ENCODE measurements around the gene NTF4.
"Not testable (repeated sequence)": the region's sequence is repeated elsewhere in the genome, so short reads cannot be mapped to it uniquely, and the experiment has no call there.

The NTF4 gene

DNA sequence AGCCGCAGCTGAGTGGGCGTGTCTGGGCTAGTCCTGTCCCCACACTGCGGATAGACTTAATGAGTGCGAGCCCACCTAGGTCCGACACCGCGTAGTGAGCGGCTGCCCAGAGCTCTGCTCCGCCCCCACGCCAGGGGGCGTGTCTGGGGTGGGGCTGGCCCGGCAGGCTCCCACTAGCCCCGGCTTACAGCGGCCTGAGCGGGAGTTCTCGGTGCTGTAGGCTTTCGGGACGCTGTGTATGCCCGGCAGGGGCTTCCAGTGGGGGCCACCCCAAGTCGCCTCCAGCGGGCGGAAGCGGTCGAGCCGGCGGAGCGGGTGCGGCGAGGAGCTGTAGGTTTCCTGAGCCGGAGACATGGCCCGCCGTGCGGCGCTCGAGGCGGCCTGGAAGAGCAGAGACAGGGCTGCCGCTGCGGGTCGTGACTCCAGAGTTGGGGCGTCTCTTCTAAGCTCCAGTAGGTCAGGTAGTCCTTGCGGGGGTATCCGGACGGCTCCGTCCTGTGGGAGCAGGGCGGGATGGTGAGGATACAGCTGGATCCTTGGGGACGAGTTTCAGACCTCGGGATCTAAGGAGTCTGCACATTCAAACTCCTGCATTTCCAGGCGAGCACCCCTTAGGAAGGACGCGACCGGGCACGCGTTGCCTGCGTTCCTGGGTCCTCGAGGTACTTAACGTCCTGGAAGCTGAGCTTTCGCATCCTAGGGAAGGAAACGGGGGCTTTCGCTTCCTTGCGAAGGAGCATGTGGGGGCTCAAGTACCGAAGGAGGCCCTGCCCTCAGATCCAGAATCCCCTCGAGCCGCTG, 8.3 kb downstream of the NTF4 start:
- TF ChIP-seq SUZ12 (IDR thresholded peaks at IDR 0.05; ENCODE audit: extremely low read depth, insufficient read depth, insufficient read length) = no peak
- TF ChIP-seq YY1 (IDR thresholded peaks at IDR 0.05; ENCODE audit: insufficient read depth, insufficient read length) = no peak
- TF ChIP-seq ZNF274 (IDR thresholded peaks at IDR 0.05; ENCODE audit: low read depth, low read length) = no peak
- Histone ChIP-seq H3K4me1 (ENCODE audit: insufficient read depth, insufficient read length) (peaks cover 5% of the 10 kb centered on the region), H3K27me3 (ENCODE audit: insufficient read depth, insufficient read length) (peaks cover 48% of the 10 kb centered on the region), H3K9me3 (ENCODE audit: insufficient read depth, low read length) (no peaks in the 10 kb centered on the region), H3K4me3 (ENCODE audit: insufficient read length, low read depth) (peak overlapping the region; percentile 36), H3K36me3 (ENCODE audit: insufficient read depth, insufficient read length, low read length) (no peaks in the 10 kb centered on the region), H3K9ac (ENCODE audit: insufficient read length, low read depth) (peak overlapping the region; percentile 70)
- no peak for DNase-seq (ENCODE audit: low read depth, low spot score)

DNA sequence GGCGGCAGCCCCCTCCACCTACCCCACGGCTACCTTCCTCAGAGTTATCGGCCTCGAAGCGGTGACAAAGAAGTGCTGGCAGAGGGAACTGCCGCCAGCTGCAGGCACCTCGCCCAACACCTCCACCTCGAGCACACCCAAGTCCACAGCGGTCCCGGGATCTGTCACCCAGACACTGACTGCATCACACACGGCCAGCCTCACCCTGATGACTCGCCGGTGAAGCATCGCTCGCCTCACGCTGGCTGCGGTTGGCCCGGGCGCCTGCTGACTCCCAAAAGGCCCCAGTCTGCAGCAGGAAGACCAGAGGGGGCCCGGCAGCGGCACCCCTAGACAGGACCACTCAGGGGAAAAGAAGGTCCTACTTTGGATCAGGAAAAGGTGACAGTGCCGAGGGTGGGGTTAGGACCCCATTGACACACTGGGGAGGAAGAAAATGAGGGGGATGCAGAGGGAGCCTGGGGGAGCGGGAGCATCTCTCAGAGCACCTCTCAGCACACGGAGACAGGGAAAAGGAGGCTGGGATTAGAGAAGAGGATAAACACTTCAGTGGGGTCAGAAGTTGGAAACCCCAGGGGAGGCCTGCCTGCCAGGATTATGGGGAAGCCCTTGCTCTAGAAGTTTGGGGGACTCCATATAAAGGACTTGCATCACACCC, 14.1 kb downstream of the NTF4 start:
- not testable (repeated sequence) for H3K9ac ChIP-seq (ENCODE audit: insufficient read length, low read depth); H3K27me3 ChIP-seq (ENCODE audit: insufficient read depth, insufficient read length); H3K4me3 ChIP-seq (ENCODE audit: insufficient read length, low read depth); H3K36me3 ChIP-seq (ENCODE audit: insufficient read depth, insufficient read length, low read length); H3K9me3 ChIP-seq (ENCODE audit: insufficient read depth, low read length); DNase-seq (ENCODE audit: low read depth, low spot score); H3K4me1 ChIP-seq (ENCODE audit: insufficient read depth, insufficient read length)

DNA sequence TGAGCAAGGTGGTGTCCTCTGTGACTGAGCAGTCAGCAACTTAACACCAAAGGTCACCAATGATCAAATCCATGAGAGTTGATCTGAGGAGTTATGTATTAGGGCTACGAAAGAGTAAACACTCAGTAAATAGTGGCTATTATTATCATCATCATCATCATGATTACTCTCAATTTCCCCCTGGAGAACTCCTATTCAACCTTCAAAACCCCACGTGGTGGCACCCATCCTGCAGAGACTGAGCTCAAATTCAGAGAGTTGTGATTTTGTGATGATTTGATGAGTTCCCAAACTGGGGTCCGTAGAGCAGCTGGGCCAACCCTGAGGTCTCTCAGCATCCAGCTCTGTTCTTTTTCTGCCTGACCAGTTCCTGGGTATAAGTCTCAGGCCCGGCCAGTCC, 14.8 kb downstream of the NTF4 start:
- H3K36me3 ChIP-seq (ENCODE audit: insufficient read depth, insufficient read length, low read length); H3K27me3 ChIP-seq (ENCODE audit: insufficient read depth, insufficient read length); DNase-seq (ENCODE audit: low read depth, low spot score); H3K4me1 ChIP-seq (ENCODE audit: insufficient read depth, insufficient read length); H3K9ac ChIP-seq (ENCODE audit: insufficient read length, low read depth); H3K9me3 ChIP-seq (ENCODE audit: insufficient read depth, low read length); H3K4me3 ChIP-seq (ENCODE audit: insufficient read length, low read depth): not testable (repeated sequence)

DNA sequence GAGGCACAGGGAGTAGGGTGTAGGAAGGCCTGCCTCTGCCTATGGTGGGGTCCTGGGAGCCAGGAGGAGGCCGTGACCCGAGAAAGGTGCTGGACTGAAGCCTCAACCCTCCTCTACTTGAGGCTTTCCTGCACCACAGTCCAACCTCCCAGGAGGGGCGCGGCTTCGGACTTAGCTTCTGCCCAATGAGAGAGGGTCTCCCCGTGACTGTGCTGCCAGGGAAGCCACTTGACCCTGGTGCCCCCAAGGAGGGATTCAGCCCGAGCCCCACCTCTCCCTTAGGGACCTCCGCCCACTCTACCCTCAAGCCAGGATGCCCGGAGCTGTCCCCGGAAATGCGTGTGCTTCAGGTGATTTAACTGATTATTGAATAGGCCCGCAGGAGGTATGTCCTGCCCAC, 15.6 kb downstream of the NTF4 start, which contains the start of gene CGB8:
TSS of gene CGB8 (minus strand) at position 101 of the 400 bp plus-strand sequence. CDS start 372 bp downstream, outside the sequence.
- DNase-seq (ENCODE audit: low read depth, low spot score) = not testable (repeated sequence)

DNA sequence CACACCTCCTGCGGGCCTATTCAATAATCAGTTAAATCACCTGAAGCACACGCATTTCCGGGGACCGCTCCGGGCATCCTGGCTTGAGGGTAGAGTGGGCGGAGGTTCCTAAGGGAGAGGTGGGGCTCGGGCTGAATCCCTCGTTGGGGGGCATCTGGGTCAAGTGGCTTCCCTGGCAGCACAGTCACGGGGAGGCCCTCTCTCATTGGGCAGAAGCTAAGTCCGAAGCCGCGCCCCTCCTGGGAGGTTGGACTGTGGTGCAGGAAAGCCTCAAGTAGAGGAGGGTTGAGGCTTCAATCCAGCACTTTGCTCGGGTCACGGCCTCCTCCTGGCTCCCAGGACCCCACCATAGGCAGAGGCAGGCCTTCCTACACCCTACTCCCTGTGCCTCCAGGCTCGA, 21.1 kb downstream of the NTF4 start, which contains the start of gene CGB5:
TSS of gene CGB5 (plus strand) at position 301 of the 400 bp plus-strand sequence. CDS start 362 bp downstream, outside the sequence.
- H3K4me1 ChIP-seq (ENCODE audit: insufficient read depth, insufficient read length) = not testable (repeated sequence)

More for the DNA sequence above, 15.6 kb downstream of the NTF4 start, which contains the start of gene CGB8:
- H3K9ac ChIP-seq (ENCODE audit: insufficient read length, low read depth); H3K36me3 ChIP-seq (ENCODE audit: insufficient read depth, insufficient read length, low read length); H3K4me3 ChIP-seq (ENCODE audit: insufficient read length, low read depth); H3K4me1 ChIP-seq (ENCODE audit: insufficient read depth, insufficient read length); H3K27me3 ChIP-seq (ENCODE audit: insufficient read depth, insufficient read length); H3K9me3 ChIP-seq (ENCODE audit: insufficient read depth, low read length): not testable (repeated sequence)

DNA sequence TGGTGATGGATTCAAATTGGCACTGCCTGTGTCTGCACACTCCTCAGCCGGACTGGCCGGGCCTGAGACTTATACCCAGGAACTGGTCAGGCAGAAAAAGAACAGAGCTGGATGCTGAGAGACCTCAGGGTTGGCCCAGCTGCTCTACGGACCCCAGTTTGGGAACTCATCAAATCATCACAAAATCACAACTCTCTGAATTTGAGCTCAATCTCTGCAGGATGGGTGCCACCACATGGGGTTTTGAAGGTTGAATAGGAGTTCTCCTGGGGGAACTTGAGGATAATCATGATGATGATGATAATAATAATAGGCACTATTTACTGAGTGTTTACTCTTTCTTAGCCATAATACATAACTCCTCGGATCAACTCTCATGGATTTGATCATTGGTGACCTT, 22.0 kb downstream of the NTF4 start:
- H3K4me3 ChIP-seq (ENCODE audit: insufficient read length, low read depth); H3K9ac ChIP-seq (ENCODE audit: insufficient read length, low read depth): not testable (repeated sequence)

More for the DNA sequence above, 21.1 kb downstream of the NTF4 start, which contains the start of gene CGB5:
- H3K4me3 ChIP-seq (ENCODE audit: insufficient read length, low read depth); DNase-seq (ENCODE audit: low read depth, low spot score); H3K36me3 ChIP-seq (ENCODE audit: insufficient read depth, insufficient read length, low read length); H3K27me3 ChIP-seq (ENCODE audit: insufficient read depth, insufficient read length); H3K9ac ChIP-seq (ENCODE audit: insufficient read length, low read depth); H3K9me3 ChIP-seq (ENCODE audit: insufficient read depth, low read length): not testable (repeated sequence)

DNA sequence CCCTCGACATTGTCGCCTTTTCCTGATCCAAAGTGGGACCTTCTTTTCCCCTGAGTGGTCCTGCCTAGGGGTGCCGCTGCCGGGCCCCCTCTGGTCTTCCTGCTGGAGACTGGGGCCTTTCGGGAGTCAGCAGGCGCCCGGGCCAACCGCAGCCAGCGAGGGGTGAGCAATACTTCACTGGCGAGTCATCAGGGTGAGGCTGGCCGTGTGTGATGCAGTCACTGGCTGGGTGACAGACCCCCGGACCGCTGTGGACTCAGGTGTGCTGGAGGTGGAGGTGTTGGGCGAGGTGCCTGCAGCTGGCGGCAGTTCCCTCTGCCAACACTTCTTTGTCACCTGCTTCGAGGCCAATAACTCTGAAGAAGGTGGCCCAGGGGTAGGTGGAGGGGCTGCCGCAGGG, 22.4 kb downstream of the NTF4 start:
- Histone ChIP-seq H3K4me1 (ENCODE audit: insufficient read depth, insufficient read length) (no peaks in the 10 kb centered on the region), H3K9me3 (ENCODE audit: insufficient read depth, low read length) (no peaks in the 10 kb centered on the region), H3K27me3 (ENCODE audit: insufficient read depth, insufficient read length) (no peaks in the 10 kb centered on the region), H3K9ac (ENCODE audit: insufficient read length, low read depth) (no peak overlapping the region), H3K4me3 (ENCODE audit: insufficient read length, low read depth) (no peak overlapping the region), H3K36me3 (ENCODE audit: insufficient read depth, insufficient read length, low read length) (no peaks in the 10 kb centered on the region)
- DNase-seq (ENCODE audit: low read depth, low spot score) = no peak
- TF ChIP-seq YY1 (IDR thresholded peaks at IDR 0.05; ENCODE audit: insufficient read depth, insufficient read length) = no peak
- TF ChIP-seq ZNF274 (IDR thresholded peaks at IDR 0.05; ENCODE audit: low read depth, low read length) = no peak
- TF ChIP-seq SUZ12 (IDR thresholded peaks at IDR 0.05; ENCODE audit: extremely low read depth, insufficient read depth, insufficient read length) = no peak

More for the DNA sequence above, 22.0 kb downstream of the NTF4 start:
- DNase-seq (ENCODE audit: low read depth, low spot score); H3K36me3 ChIP-seq (ENCODE audit: insufficient read depth, insufficient read length, low read length); H3K4me1 ChIP-seq (ENCODE audit: insufficient read depth, insufficient read length); H3K27me3 ChIP-seq (ENCODE audit: insufficient read depth, insufficient read length); H3K9me3 ChIP-seq (ENCODE audit: insufficient read depth, low read length): not testable (repeated sequence)

DNA sequence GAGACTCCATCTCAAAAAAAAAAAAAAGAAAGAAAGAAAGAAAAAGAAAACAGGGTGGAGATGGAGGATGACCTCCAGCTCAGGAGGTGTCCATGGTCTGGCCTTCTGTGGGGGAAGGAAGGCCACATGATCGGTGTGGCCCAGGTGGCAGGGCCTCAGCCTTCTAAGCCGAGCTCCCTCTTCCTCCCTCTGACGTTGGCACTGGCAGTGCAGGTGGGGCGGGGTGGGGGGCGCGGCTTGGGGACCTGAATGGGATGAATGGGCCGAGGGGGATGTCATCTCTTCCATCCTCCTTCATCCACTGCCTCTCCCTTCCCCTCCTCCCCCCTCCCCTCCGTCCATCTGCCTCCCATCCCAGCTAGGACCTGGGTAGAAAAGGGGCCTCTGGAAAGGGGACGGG, 24.9 kb downstream of the NTF4 start:
- H3K4me3 ChIP-seq (ENCODE audit: insufficient read length, low read depth); H3K27me3 ChIP-seq (ENCODE audit: insufficient read depth, insufficient read length); H3K9me3 ChIP-seq (ENCODE audit: insufficient read depth, low read length); H3K4me1 ChIP-seq (ENCODE audit: insufficient read depth, insufficient read length); H3K9ac ChIP-seq (ENCODE audit: insufficient read length, low read depth); H3K36me3 ChIP-seq (ENCODE audit: insufficient read depth, insufficient read length, low read length); DNase-seq (ENCODE audit: low read depth, low spot score): not testable (repeated sequence)

DNA sequence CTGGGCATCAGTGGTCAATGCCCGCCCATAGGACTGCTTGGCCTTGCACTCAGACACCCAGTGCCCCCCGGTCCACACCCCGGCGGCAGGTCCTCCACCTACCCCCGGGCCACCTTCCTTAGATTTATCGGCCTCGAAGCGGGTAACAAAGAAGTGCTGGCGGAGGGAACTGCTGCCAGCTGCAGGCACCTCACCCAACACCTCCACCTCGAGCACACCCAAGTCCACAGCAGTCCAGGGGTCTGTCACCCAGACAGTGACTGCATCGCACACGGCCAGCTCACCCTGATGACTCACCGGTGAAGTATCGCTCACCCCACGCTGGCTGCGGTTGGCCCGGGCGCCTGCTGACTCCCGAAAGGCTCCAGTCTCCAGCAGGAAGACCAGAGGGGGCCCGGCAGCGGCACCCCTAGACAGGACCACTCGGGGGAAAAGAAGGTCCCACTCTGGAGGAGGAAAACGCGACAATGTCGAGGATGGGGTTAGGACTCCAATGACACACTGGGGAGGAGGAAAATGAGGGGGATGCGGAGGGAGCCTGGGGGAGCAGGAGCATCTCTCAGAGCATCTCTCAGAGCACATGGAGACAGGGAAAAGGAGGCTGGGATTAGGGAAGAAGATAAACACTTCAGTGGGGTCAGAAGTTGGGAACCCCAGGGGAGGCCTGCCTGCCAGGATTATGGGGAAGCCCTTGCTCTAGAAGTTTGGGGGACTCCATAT, 25.9 kb downstream of the NTF4 start:
- H3K27me3 ChIP-seq (ENCODE audit: insufficient read depth, insufficient read length); H3K36me3 ChIP-seq (ENCODE audit: insufficient read depth, insufficient read length, low read length); H3K4me3 ChIP-seq (ENCODE audit: insufficient read length, low read depth); H3K4me1 ChIP-seq (ENCODE audit: insufficient read depth, insufficient read length); H3K9ac ChIP-seq (ENCODE audit: insufficient read length, low read depth); DNase-seq (ENCODE audit: low read depth, low spot score); H3K9me3 ChIP-seq (ENCODE audit: insufficient read depth, low read length): not testable (repeated sequence)

DNA sequence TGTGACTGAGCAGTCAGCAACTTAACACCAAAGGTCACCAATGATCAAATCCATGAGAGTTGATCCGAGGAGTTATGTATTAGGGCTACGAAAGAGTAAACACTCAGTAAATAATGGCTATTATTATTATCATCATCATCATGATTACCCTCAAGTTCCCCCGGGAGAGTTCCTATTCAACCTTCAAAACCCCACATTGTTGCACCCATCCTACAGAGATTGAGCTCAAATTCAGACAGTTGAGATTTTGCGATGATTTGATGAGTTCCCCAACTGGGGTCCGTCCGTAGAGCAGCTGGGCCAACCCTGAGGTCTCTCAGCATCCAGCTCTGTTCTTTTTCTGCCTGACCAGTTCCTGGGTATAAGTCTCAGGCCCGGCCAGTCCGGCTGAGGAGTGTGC, 26.5 kb downstream of the NTF4 start:
- H3K4me1 ChIP-seq (ENCODE audit: insufficient read depth, insufficient read length); H3K27me3 ChIP-seq (ENCODE audit: insufficient read depth, insufficient read length); H3K9ac ChIP-seq (ENCODE audit: insufficient read length, low read depth); H3K9me3 ChIP-seq (ENCODE audit: insufficient read depth, low read length); H3K36me3 ChIP-seq (ENCODE audit: insufficient read depth, insufficient read length, low read length); H3K4me3 ChIP-seq (ENCODE audit: insufficient read length, low read depth); DNase-seq (ENCODE audit: low read depth, low spot score): not testable (repeated sequence)
